HepG2 (cell line): Measurements from ENCODE around the gene GPR143. TPM values are rescaled to one million over a fixed set of nuclear protein-coding genes. Genes with fewer than 3 reads are reported as not detected.

ENCODE experiments used
- ATAC-seq: fragments of 200-7000 bp; cut with Tn5 transposase; 3 replicates; pipeline ENCODE4 v1.9.1; 2020; ENCODE audit warnings: mild to moderate bottlenecking, moderate library complexity
- BruUV-seq: library from RNA; stranded (reverse); fragments of 400-500 nt; replicated peaks from 2 replicates; lab custom pipeline; 2021; lab: Mats Ljungman, UMichigan
- CTCF ChIA-PET: fragments of 300-600 bp; formaldehyde crosslinking; extraction: SDS; loops from one replicate; lab custom pipeline; 2021; ENCODE audit warnings: low total read pairs, inconsistent platforms, low intra/inter-chr PET ratio; lab: Yijun Ruan, JAX
- POLR2A ChIA-PET: fragments of 350-600 bp; sonication (Branson Sonifier 250); formaldehyde crosslinking; loops from one replicate; lab custom pipeline; 2020; ENCODE audit warnings: antibody characterized with exemption, inconsistent platforms; lab: Yijun Ruan, JAX
- DNase-seq: peaks from one replicate; pipeline ENCODE4 v3.0.0-alpha.2; 2015; ENCODE audit warnings: low spot score
- FAIRE-seq: peaks from 3 replicates; lab custom pipeline; 2011; peaks lifted over from hg19 to GRCh38; lab: Jason Lieb, UNC
- H2AFZ ChIP-seq: one replicate; pipeline ENCODE4 v1.6.1; 2011; ENCODE audit warnings: low read length, inconsistent platforms
- H3K27ac ChIP-seq: fragments of 300-600 bp; 3 replicates; pipeline ENCODE4 v1.8.0; 2011; ENCODE audit warnings: mixed run types, mild to moderate bottlenecking, mixed read lengths, low read length, inconsistent platforms; ENCODE audit not compliant: insufficient read depth; ENCODE audit errors: extremely low read length
- H3K27me3 ChIP-seq, 2 experiments: fragments of 200-600 bp in 1 of 2; 2 replicates in 1 of 2; 3 replicates in 1 of 2; pipeline versions ENCODE4 v1.6.0 to v1.8.0; 2011; ENCODE audit warnings: low read length in 2 of 2, mild to moderate bottlenecking in 2 of 2, moderate library complexity in 2 of 2, inconsistent platforms in 1 of 2; ENCODE audit not compliant: insufficient read depth in 2 of 2, control insufficient read depth in 1 of 2
- H3K36me3 ChIP-seq, 2 experiments: fragments of 200-600 bp in 1 of 2; replicated peaks in 1 of 2; 2 replicates in 1 of 2; 3 replicates in 1 of 2; pipeline versions ENCODE4 v1.5.1 to v1.8.0; 2011; ENCODE audit warnings: low read length in 2 of 2, inconsistent platforms in 1 of 2; ENCODE audit not compliant: insufficient read depth in 2 of 2, control insufficient read depth in 1 of 2
- H3K4me1 ChIP-seq: 2 replicates; pipeline ENCODE4 v1.5.1; 2012; ENCODE audit warnings: low read length, inconsistent platforms; ENCODE audit not compliant: insufficient read depth
- H3K4me2 ChIP-seq: 2 replicates; pipeline ENCODE4 v1.6.0; 2011; ENCODE audit warnings: low read depth, low read length, inconsistent platforms
- H3K4me3 ChIP-seq, 3 experiments: fragments of 200-600 bp in 1 of 3; sonication (generic), shearing (Covaris generic) in 1 of 3; replicated peaks in 1 of 3; 2 replicates each; pipeline ENCODE4 v1.5.1; 2011 to 2016; ENCODE audit warnings: low read length in 3 of 3, inconsistent platforms in 2 of 3, low read depth in 2 of 3, mild to moderate bottlenecking in 2 of 3, control low read depth in 1 of 3, mixed read lengths in 1 of 3; ENCODE audit not compliant: insufficient read depth in 1 of 3
- H3K79me2 ChIP-seq: one replicate; pipeline ENCODE4 v1.6.1; 2011; ENCODE audit warnings: low read length, inconsistent platforms; ENCODE audit not compliant: insufficient read depth
- H3K9ac ChIP-seq: 2 replicates; pipeline ENCODE4 v1.6.0; 2011; ENCODE audit warnings: mild to moderate bottlenecking, low read depth, low read length, inconsistent platforms; ENCODE audit not compliant: insufficient read depth
- H3K9me3 ChIP-seq: 2 replicates; pipeline ENCODE4 v1.5.1; 2012; ENCODE audit warnings: mild to moderate bottlenecking, low read length
- H4K20me1 ChIP-seq: 2 replicates; pipeline ENCODE4 v1.6.0; 2011; ENCODE audit warnings: inconsistent platforms, mild to moderate bottlenecking, low read length, moderate library complexity; ENCODE audit not compliant: insufficient read depth
- FOXK1 ChIP-seq: sonication (generic); formaldehyde crosslinking; IDR thresholded peaks from 2 replicates; pipeline ENCODE4 v1.4.0; 2020; ENCODE audit warnings: low read depth, missing genetic modification reagents, borderline replicate concordance
- GRHL1 ChIP-seq: sonication (generic); formaldehyde crosslinking; conservative IDR thresholded peaks from 2 replicates; pipeline ENCODE4 v1.8.0; 2022; ENCODE audit warnings: missing genetic modification reagents
- NBN ChIP-seq: fragments of 450-650 bp; conservative IDR thresholded peaks from 2 replicates; pipeline ENCODE4 v1.6.1; 2017
- POLR2A ChIP-seq, 2 experiments: IDR thresholded peaks; 2 replicates each; pipeline ENCODE4 v1.6.1; 2011; ENCODE audit warnings: low read depth in 2 of 2, low read length in 2 of 2, mild to moderate bottlenecking in 1 of 2, moderate library complexity in 1 of 2; ENCODE audit not compliant: insufficient read depth in 1 of 2
- WGBS: methylation state at CpG from one replicate; pipeline ENCODE4 v1.1.6; 2017; ENCODE audit warnings: low lambda C conversion rate; 5-methylcytosine and 5-hydroxymethylcytosine counted together
- in situ Hi-C: cut with HindIII; loops from 2 replicates; pipeline ENCODE4 v1.10.0; 2017; ENCODE audit warnings: low pct_unique_long_range_greater_than_20kb; ENCODE audit not compliant: extremely low pct_ligation_motif_present
- intact Hi-C: fragments of 100-400 bp; cut with micrococcal nuclease; formaldehyde crosslinking; loops from one replicate; pipeline ENCODE4 v1.10.0; 2022; ENCODE audit not compliant: unreplicated experiment
- polyA plus RNA-seq, 8 experiments: library from polyadenylated mRNA; depleted of rRNA in 3 of 8; stranded (reverse) in 7 of 8; unstranded in 1 of 8; fragments of >200 nt; fragmentation: Illumina TruSeq in 4 of 8; extraction: Trizol in 4 of 8; gene quantifications; 2 replicates each; pipeline versions ENCODE4 v1.2.1 to v1.2.3, GENCODE V29; 2011 to 2016; ENCODE audit warnings: low read depth in 4 of 8, missing spikeins in 1 of 8, mixed read lengths in 1 of 8; ENCODE audit not compliant: insufficient read depth in 1 of 8
- total RNA-seq, 5 experiments: library from RNA; depleted of rRNA; stranded (reverse); fragments of >200 nt; fragmentation: Illumina TruSeq; extraction: Trizol; gene quantifications; 2 replicates each; pipeline ENCODE4 v1.2.3, GENCODE V29; 2016; ENCODE audit warnings: low read depth in 1 of 5
- TF ChIP-seq, protein P1 (sequence below), 2 experiments: fragments of 450-650 bp in 1 of 2; sonication (generic) in 1 of 2; formaldehyde crosslinking in 1 of 2; IDR thresholded peaks; 2 replicates each; pipeline versions ENCODE4 v1.6.1 to v1.8.0; 2016 to 2022; ENCODE audit warnings: antibody characterized with exemption in 1 of 2, mild to moderate bottlenecking in 1 of 2, missing genetic modification reagents in 1 of 2

The GPR143 gene
- total and polyA plus RNA-seq, 2 of the 13 experiments (the other 11 are each of a cell fraction or from before 2014, with no cell fraction given) = 0.30 to 0.89 TPM

DNA sequence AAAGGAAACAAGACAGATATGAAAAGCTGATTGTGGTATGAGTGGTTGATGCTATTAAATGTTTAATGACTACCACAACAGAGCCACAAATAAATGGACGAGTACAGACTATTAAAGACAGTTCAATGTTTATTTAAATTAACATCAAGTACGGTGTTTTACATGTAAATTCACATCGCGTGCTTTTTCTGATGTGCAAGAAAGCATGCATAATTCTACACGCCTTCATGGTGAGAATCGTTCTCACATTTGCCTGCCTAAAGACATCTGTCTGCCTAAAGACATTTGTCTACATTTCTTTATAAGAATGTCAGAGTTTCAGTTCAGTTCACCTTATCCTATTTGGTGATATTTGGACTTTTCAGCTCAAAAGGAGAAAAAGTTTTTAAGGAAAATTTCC lies 7.3 kb upstream of the GPR143 start:
- no peak overlapping the region for H3K9ac ChIP-seq
- H3K9me3 ChIP-seq = no peaks in the 10 kb centered on the region
- no peaks in the 10 kb centered on the region for H3K36me3 ChIP-seq
- H2AFZ ChIP-seq = no peak overlapping the region
- FAIRE-seq (peak; percentile 12), DNase-seq (no peak), ATAC-seq (no peak)
- ChIA-PET CTCF (no interaction called here), POLR2A (no interaction called here)
- in situ Hi-C loops = no loop called here
- TF ChIP-seq NBN (no peak), GRHL1 (CRISPR knock-in tag) (no peak), FOXK1 (CRISPR knock-in tag) (no peak)
- intact Hi-C loops = no loop called here
- H3K79me2 ChIP-seq = no peaks in the 10 kb centered on the region
- H3K27me3 ChIP-seq = no peaks in the 10 kb centered on the region
- H4K20me1 ChIP-seq = no peaks in the 10 kb centered on the region
- H3K4me1 ChIP-seq = peaks cover 5% of the 10 kb centered on the region
- H3K4me3 ChIP-seq = no peak overlapping the region
- BruUV-seq = no TSS peak
- no peak overlapping the region for H3K27ac ChIP-seq
- 94% methylated on average over 6 of the region's 6 CpGs for WGBS
- H3K4me2 ChIP-seq = no peak overlapping the region

DNA sequence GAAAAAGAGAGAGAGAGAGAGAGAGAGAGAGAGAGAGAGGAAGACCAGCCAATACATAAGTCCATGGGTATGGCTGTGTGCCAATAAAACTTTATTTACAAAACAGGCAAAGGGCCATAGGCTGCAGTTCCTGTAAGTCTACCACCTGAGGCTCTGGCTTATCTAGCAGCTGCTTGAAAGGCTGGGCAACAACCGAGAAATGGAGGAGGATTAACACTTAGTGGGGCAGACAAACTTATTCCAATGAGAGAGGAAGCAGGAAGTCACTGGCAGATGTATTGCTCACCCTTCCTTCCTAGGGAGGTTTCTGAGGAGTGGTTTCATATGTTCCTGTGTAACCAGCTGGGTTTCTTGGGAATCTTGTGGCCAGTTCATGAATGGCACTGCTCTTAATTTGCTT lies 4.7 kb upstream of the GPR143 start:
- Histone ChIP-seq H3K4me3 (no peak overlapping the region), H3K9ac (no peak overlapping the region), H4K20me1 (no peaks in the 10 kb centered on the region), H2AFZ (no peak overlapping the region), H3K4me2 (no peak overlapping the region), H3K36me3 (no peaks in the 10 kb centered on the region), H3K27ac (no peak overlapping the region), H3K9me3 (no peaks in the 10 kb centered on the region), H3K79me2 (no peaks in the 10 kb centered on the region), H3K27me3 (no peaks in the 10 kb centered on the region), H3K4me1 (peaks cover 16% of the 10 kb centered on the region)
- WGBS = 67% methylated on average over 1 of the region's 1 CpG
- CTCF ChIA-PET = no interaction called here
- intact Hi-C loops = no loop called here
- no peak for FAIRE-seq
- POLR2A ChIA-PET = no interaction called here
- TF ChIP-seq POLR2A (IDR thresholded peaks at IDR 0.05; ENCODE audit: insufficient read depth in 1 of 2, low read depth in 2 of 2, low read length in 2 of 2) = no peak
- TF ChIP-seq, protein P1, sequence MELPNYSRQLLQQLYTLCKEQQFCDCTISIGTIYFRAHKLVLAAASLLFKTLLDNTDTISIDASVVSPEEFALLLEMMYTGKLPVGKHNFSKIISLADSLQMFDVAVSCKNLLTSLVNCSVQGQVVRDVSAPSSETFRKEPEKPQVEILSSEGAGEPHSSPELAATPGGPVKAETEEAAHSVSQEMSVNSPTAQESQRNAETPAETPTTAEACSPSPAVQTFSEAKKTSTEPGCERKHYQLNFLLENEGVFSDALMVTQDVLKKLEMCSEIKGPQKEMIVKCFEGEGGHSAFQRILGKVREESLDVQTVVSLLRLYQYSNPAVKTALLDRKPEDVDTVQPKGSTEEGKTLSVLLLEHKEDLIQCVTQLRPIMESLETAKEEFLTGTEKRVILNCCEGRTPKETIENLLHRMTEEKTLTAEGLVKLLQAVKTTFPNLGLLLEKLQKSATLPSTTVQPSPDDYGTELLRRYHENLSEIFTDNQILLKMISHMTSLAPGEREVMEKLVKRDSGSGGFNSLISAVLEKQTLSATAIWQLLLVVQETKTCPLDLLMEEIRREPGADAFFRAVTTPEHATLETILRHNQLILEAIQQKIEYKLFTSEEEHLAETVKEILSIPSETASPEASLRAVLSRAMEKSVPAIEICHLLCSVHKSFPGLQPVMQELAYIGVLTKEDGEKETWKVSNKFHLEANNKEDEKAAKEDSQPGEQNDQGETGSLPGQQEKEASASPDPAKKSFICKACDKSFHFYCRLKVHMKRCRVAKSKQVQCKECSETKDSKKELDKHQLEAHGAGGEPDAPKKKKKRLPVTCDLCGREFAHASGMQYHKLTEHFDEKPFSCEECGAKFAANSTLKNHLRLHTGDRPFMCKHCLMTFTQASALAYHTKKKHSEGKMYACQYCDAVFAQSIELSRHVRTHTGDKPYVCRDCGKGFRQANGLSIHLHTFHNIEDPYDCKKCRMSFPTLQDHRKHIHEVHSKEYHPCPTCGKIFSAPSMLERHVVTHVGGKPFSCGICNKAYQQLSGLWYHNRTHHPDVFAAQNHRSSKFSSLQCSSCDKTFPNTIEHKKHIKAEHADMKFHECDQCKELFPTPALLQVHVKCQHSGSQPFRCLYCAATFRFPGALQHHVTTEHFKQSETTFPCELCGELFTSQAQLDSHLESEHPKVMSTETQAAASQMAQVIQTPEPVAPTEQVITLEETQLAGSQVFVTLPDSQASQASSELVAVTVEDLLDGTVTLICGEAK (IDR thresholded peaks at IDR 0.05) = no peak; the same call in 1 of the 2 replicates
- TF ChIP-seq, protein P1 (CRISPR knock-in tag; IDR thresholded peaks at IDR 0.05) = peak; percentile 93
- BruUV-seq = no TSS peak
- DNase-seq = no peak
- ATAC-seq = no peak
- in situ Hi-C loops = no loop called here
